Astrocyte (in vitro differentiated cells and primary cell): ENCODE results near the gene MEST.

Source experiments
- EZH2 ChIP-seq: IDR thresholded peaks from 2 replicates; pipeline ENCODE4 v1.6.1; 2012; ENCODE audit warnings: mild to moderate bottlenecking, low read length, inconsistent platforms; ENCODE audit not compliant: insufficient read depth
- TF ChIP-seq, protein P1 (sequence below): IDR thresholded peaks from 2 replicates; pipeline ENCODE4 v1.5.1; 2011; ENCODE audit warnings: low read depth, mild to moderate bottlenecking, inconsistent platforms, low read length, moderate library complexity; ENCODE audit not compliant: insufficient read depth

DNA sequence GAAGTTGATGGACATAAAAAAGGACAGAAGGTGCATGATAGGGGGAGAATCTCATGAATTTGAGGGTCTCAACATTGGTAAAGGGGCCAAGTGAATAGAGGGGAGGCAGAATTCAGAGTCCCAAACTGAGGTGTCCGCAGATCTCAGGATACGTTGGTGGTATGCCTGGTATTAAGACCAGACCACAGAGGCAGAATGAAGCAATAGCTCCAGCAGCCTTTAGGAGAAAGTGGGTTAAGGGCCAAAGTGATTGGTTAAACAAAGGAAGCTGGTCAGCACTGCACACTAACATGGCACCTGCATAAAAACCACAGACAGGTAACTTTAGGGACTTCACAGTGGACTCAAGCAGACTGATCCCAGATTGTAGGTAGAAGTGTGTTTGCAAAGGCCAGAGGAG lies 37.5 kb downstream of the MEST start:
- TF ChIP-seq, protein P1, sequence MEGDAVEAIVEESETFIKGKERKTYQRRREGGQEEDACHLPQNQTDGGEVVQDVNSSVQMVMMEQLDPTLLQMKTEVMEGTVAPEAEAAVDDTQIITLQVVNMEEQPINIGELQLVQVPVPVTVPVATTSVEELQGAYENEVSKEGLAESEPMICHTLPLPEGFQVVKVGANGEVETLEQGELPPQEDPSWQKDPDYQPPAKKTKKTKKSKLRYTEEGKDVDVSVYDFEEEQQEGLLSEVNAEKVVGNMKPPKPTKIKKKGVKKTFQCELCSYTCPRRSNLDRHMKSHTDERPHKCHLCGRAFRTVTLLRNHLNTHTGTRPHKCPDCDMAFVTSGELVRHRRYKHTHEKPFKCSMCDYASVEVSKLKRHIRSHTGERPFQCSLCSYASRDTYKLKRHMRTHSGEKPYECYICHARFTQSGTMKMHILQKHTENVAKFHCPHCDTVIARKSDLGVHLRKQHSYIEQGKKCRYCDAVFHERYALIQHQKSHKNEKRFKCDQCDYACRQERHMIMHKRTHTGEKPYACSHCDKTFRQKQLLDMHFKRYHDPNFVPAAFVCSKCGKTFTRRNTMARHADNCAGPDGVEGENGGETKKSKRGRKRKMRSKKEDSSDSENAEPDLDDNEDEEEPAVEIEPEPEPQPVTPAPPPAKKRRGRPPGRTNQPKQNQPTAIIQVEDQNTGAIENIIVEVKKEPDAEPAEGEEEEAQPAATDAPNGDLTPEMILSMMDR = no peak
- no peak for TF ChIP-seq EZH2
